ENCODE data around the gene ATXN10.
"Not testable (repeated sequence)": the region's sequence is repeated elsewhere in the genome, so short reads cannot be mapped to it uniquely, and the experiment has no call there.

ATXN10 gene

GRCh38 chr22:45671783-45672563, at the start of gene ATXN10:
ATXN10 (plus strand) TSS chr22:45671834; CDS start chr22:45672064, 230 bp downstream.
- DNase-seq, result peak; percentile 26

GRCh38 chr22:45621836-45622600, 49.6 kb upstream of the ATXN10 start:
- DNase-seq, result no peak

- not testable (repeated sequence) for DNase-seq
These were observed 48.0 kb upstream of the ATXN10 start for GRCh38 chr22:45623464-45624145.

- DNase-seq, result no peak
These were observed 45.4 kb upstream of the ATXN10 start for GRCh38 chr22:45626198-45626651.

- DNase-seq, result no peak
These were observed 44.0 kb upstream of the ATXN10 start for GRCh38 chr22:45627489-45628233.

- DNase-seq, result no peak
These were observed 43.1 kb upstream of the ATXN10 start for GRCh38 chr22:45628515-45628914.

- no peak for DNase-seq
These were observed 42.1 kb upstream of the ATXN10 start for GRCh38 chr22:45629469-45630089.

GRCh38 chr22:45630436-45630835, 41.2 kb upstream of the ATXN10 start:
- DNase-seq, result no peak

GRCh38 chr22:45631140-45631840, 40.3 kb upstream of the ATXN10 start:
- DNase-seq, result no peak

GRCh38 chr22:45631841-45632238, 39.8 kb upstream of the ATXN10 start:
- DNase-seq, result no peak

GRCh38 chr22:45632791-45633515, 38.7 kb upstream of the ATXN10 start:
- no peak for DNase-seq

- no peak for DNase-seq
These were observed 35.0 kb upstream of the ATXN10 start for GRCh38 chr22:45636683-45637082.

- no peak for DNase-seq
These were observed 33.4 kb upstream of the ATXN10 start for GRCh38 chr22:45638197-45638596.

GRCh38 chr22:45638834-45639746, 32.5 kb upstream of the ATXN10 start:
- DNase-seq, result peak; percentile 32

- peak; percentile 31 for DNase-seq
These were observed 31.9 kb upstream of the ATXN10 start for GRCh38 chr22:45639747-45640102.

- DNase-seq, result peak; percentile 49
These were observed 31.2 kb upstream of the ATXN10 start for GRCh38 chr22:45640291-45640940.

- no peak for DNase-seq
These were observed 30.6 kb upstream of the ATXN10 start for GRCh38 chr22:45640941-45641621.

GRCh38 chr22:45642986-45643385, 28.6 kb upstream of the ATXN10 start:
- no peak for DNase-seq

GRCh38 chr22:45644714-45645113, 26.9 kb upstream of the ATXN10 start:
- no peak for DNase-seq
